Peyer's patch (tissue), 4 donors: ENCODE data around the gene OSBPL3. TPM values are rescaled to one million over a fixed set of nuclear protein-coding genes. Genes with fewer than 3 reads are reported as not detected.

Experiments used
- DNase-seq, 3 donors: peaks; one replicate each; pipeline ENCODE4 v3.0.0-alpha.2; 2017 to 2019
- H3K27ac ChIP-seq, 4 donors: fragments of 200-600 bp; sonication (generic); one replicate each; pipeline ENCODE4 v1.5.1; 2016 to 2019
- H3K27me3 ChIP-seq, 2 donors: fragments of 200-600 bp; sonication (generic); one replicate each; pipeline ENCODE4 v1.5.1; 2019
- H3K36me3 ChIP-seq, 3 donors: fragments of 200-600 bp; sonication (generic); one replicate each; pipeline ENCODE4 v1.5.1; 2016 to 2019
- H3K4me1 ChIP-seq, 4 donors: fragments of 200-600 bp; sonication (generic); one replicate each; pipeline ENCODE4 v1.5.1; 2016 to 2019
- H3K4me3 ChIP-seq, 4 donors: fragments of 200-600 bp; sonication (generic); 1 replicate in 3 of 4; 2 replicates in 1 of 4; pipeline ENCODE4 v1.5.1; 2016 to 2019; ENCODE audit warnings: mild to moderate bottlenecking in 1 of 4
- H3K9me3 ChIP-seq, 4 donors: fragments of 200-600 bp; sonication (generic); one replicate each; pipeline ENCODE4 v1.5.1; 2016 to 2019; ENCODE audit warnings: mild to moderate bottlenecking in 1 of 4
- CTCF ChIP-seq, 6 experiments: fragments of 450-650 bp in 4 of 6; fragments of 200-600 bp in 2 of 6; sonication (generic) in 1 of 6; IDR thresholded peaks; one replicate each; pipeline ENCODE4 v1.5.1; 2017 to 2019; ENCODE audit warnings: antibody characterized with exemption in 6 of 6, mild to moderate bottlenecking in 3 of 6, moderate library complexity in 1 of 6
- POLR2A ChIP-seq, 2 donors: fragments of 450-650 bp; IDR thresholded peaks; one replicate each; pipeline ENCODE4 v1.5.1; 2017; ENCODE audit warnings: antibody characterized with exemption in 2 of 2, mild to moderate bottlenecking in 2 of 2, moderate library complexity in 2 of 2
- total RNA-seq, 4 donors: library from RNA; depleted of rRNA; stranded (reverse); fragments of >200 nt; gene quantifications; one replicate each; pipeline ENCODE4 v1.1.0, GENCODE V29; 2016

Gene OSBPL3
- total RNA-seq, 4 donors from 2014 or later, result 20.1 to 67.7 (median 22.2) TPM

DNA sequence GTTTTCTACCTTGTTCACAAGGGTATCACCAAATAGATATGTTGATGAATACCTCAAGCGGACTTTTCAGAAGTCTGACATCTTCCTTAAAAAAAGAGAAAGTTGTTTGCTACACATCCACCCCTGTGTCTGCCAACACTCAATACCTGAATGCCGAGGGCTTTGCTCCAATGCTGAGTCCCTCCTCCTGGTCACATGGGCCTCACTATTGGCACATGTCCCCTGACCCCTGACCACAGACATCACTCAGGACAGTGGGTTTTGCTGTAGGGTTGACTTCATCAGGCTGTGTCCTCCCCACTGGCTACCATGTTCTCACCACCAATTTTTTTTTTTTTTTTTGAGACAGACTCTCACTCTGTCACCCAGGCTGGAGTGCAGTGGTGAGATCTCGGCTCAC lies 76.4 kb downstream of the OSBPL3 start:
- Histone ChIP-seq H3K9me3 (no peaks in the 10 kb centered on the region), H3K4me3 (no peak overlapping the region), H3K36me3 (no peaks in the 10 kb centered on the region), H3K27me3 (no peaks in the 10 kb centered on the region), H3K27ac (no peak overlapping the region), H3K4me1 (peaks cover 0 to 16% (median 0%) of the 10 kb centered on the region in 4 donors)
- no peak for DNase-seq
- TF ChIP-seq POLR2A (IDR thresholded peaks at IDR 0.05) (no peak), CTCF (IDR thresholded peaks at IDR 0.05) (no peak)

GRCh38 chr7:24902931-24903330 lies 77.0 kb downstream of the OSBPL3 start:
- H3K36me3 ChIP-seq, result no peaks in the 10 kb centered on the region
- H3K4me1 ChIP-seq, result peaks cover 0 to 15% (median 0%) of the 10 kb centered on the region in 4 donors
- no peak overlapping the region for H3K4me3 ChIP-seq
- H3K27ac ChIP-seq, result no peak overlapping the region
- TF ChIP-seq CTCF (IDR thresholded peaks at IDR 0.05) (no peak), POLR2A (IDR thresholded peaks at IDR 0.05) (no peak)
- no peaks in the 10 kb centered on the region for H3K27me3 ChIP-seq
- no peak for DNase-seq
- H3K9me3 ChIP-seq, result no peaks in the 10 kb centered on the region

- TF ChIP-seq POLR2A (IDR thresholded peaks at IDR 0.05) (no peak), CTCF (IDR thresholded peaks at IDR 0.05) (no peak)
- no peak for DNase-seq
- H3K4me1 ChIP-seq, result peaks cover 0 to 11% (median 0%) of the 10 kb centered on the region in 4 donors
- no peaks in the 10 kb centered on the region for H3K27me3 ChIP-seq
- no peaks in the 10 kb centered on the region for H3K9me3 ChIP-seq
- no peak overlapping the region for H3K27ac ChIP-seq
- H3K4me3 ChIP-seq, result no peak overlapping the region
- no peaks in the 10 kb centered on the region for H3K36me3 ChIP-seq
Observed at GRCh38 chr7:24902276-24902675, 77.7 kb downstream of the OSBPL3 start.

- TF ChIP-seq CTCF (IDR thresholded peaks at IDR 0.05) (no peak), POLR2A (IDR thresholded peaks at IDR 0.05) (no peak)
- Histone ChIP-seq H3K36me3 (no peaks in the 10 kb centered on the region), H3K4me1 (no peaks in the 10 kb centered on the region), H3K9me3 (no peaks in the 10 kb centered on the region), H3K27ac (no peak overlapping the region), H3K4me3 (no peak overlapping the region), H3K27me3 (no peaks in the 10 kb centered on the region)
- DNase-seq, result no peak
Observed at GRCh38 chr7:24899905-24900304, 80.1 kb downstream of the OSBPL3 start.

DNA sequence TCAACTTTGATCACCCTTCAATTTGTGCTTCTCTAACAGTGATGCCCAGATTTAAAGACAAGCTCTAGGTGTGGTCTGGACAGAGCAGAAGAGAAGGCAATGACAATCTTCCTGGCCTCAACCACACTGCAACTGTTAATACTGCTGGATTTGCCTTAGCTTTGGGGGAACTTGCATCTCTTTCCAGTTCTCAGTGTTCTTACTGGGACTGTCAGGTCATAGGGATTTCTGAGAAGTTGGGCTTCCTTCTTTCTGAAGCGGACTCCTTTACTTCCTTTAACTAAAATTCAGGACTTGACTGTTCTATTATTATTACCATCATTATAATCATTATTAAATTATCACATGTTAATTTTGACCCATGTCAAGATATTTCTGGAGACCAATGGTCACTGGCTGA lies 80.8 kb downstream of the OSBPL3 start:
- H3K9me3 ChIP-seq, result no peaks in the 10 kb centered on the region
- TF ChIP-seq CTCF (IDR thresholded peaks at IDR 0.05), result no peak
- no peak for TF ChIP-seq POLR2A (IDR thresholded peaks at IDR 0.05)
- H3K4me3 ChIP-seq, result no peak overlapping the region
- DNase-seq, result no peak
- H3K27ac ChIP-seq, result no peak overlapping the region
- H3K27me3 ChIP-seq, result no peaks in the 10 kb centered on the region
- H3K4me1 ChIP-seq, result no peaks in the 10 kb centered on the region
- H3K36me3 ChIP-seq, result no peaks in the 10 kb centered on the region

DNA sequence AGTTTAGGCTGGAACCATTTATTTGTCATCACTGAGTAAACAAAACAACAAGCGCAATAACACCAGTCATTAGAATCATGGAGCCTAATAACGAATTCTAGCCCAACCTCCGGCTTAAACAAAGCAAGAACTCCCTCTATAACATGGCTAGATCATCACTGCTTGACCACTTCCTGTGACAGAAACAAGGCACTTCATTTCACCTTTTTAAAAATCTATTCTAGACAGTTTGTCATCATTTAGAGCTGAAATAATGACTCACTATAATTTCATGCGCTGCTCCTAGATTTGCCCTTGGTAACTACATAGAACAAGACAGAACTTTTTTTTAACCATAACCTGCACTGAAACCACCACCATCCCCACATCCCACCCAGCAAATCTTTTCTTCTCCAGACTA lies 81.3 kb downstream of the OSBPL3 start:
- no peak for TF ChIP-seq POLR2A (IDR thresholded peaks at IDR 0.05)
- TF ChIP-seq CTCF (IDR thresholded peaks at IDR 0.05), result no peak
- Histone ChIP-seq H3K27me3 (no peaks in the 10 kb centered on the region), H3K36me3 (no peaks in the 10 kb centered on the region), H3K4me3 (no peak overlapping the region), H3K9me3 (no peaks in the 10 kb centered on the region), H3K4me1 (no peaks in the 10 kb centered on the region), H3K27ac (no peak overlapping the region)
- DNase-seq, result no peak
